GM12892 (cell line): ENCODE results near the gene GLMN.
"Not testable (repeated sequence)": the region's sequence is repeated elsewhere in the genome, so short reads cannot be mapped to it uniquely, and the experiment has no call there.

Experiments used
- DNase-seq: peaks from one replicate; pipeline ENCODE4 v3.0.0; 2011; ENCODE audit not compliant: insufficient read length
- FAIRE-seq: peaks from 2 replicates; lab custom pipeline; 2011; peaks lifted over from hg19 to GRCh38; lab: Jason Lieb, UNC
- POLR2A ChIP-seq: IDR thresholded peaks from 2 replicates; pipeline ENCODE4 v1.6.1; 2011; ENCODE audit warnings: low read depth, low read length, control low read depth
- POLR2AphosphoS5 ChIP-seq: IDR thresholded peaks from 2 replicates; pipeline ENCODE4 v1.6.1; 2011; ENCODE audit warnings: low read depth, low read length, control low read depth
- TAF1 ChIP-seq: IDR thresholded peaks from 2 replicates; pipeline ENCODE4 v1.6.1; 2011; ENCODE audit warnings: low read depth, mild to moderate bottlenecking, control low read depth, low read length, borderline replicate concordance

Gene GLMN

DNA sequence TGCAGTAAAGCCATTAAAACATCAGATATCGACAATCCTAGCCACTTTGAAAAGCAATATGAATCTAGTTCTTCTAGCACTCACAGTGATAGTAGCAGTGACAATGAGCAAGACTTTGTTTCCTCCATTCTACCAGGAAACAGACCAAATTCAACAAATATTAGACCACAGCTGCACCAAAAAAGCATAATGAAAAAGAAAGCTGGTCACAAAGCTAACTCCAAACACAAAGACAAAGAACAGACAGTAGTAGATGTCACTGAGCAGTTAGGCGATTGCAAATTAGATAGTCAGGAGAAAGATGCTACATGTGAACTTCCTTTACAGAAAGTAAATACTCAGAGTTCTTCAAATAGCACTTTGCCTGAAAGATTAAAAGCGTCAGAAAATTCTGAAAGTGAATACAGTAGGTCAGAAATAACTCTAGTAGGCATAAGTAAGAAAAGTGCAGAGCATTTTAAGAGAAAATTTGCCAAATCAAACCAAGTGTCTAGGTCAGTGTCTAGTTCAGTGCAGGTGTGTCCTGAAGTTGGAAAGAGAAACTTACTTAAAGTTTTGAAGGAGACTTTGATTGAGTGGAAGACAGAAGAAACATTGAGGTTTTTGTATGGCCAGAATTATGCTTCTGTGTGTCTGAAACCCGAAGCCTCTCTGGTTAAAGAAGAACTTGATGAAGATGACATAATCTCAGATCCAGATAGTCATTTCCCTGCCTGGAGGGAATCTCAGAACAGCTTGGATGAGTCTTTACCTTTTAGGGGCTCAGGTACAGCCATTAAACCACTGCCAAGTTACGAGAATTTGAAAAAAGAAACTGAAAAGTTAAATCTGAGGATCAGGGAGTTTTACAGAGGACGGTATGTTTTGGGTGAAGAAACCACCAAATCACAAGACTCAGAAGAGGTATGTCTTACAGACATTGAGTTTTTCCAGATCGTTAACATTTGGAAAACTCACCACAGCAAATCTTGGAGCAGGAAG, 25.0 kb upstream of the GLMN start:
- DNase-seq (no peak), FAIRE-seq (no peak)
- TF ChIP-seq POLR2AphosphoS5 (no peak), TAF1 (no peak), POLR2A (no peak)

- FAIRE-seq, result no peak
- TF ChIP-seq TAF1 (no peak), POLR2AphosphoS5 (no peak), POLR2A (no peak)
- DNase-seq, result no peak
Observed at GRCh38 chr1:92317836-92318493, 19.2 kb upstream of the GLMN start.

DNA sequence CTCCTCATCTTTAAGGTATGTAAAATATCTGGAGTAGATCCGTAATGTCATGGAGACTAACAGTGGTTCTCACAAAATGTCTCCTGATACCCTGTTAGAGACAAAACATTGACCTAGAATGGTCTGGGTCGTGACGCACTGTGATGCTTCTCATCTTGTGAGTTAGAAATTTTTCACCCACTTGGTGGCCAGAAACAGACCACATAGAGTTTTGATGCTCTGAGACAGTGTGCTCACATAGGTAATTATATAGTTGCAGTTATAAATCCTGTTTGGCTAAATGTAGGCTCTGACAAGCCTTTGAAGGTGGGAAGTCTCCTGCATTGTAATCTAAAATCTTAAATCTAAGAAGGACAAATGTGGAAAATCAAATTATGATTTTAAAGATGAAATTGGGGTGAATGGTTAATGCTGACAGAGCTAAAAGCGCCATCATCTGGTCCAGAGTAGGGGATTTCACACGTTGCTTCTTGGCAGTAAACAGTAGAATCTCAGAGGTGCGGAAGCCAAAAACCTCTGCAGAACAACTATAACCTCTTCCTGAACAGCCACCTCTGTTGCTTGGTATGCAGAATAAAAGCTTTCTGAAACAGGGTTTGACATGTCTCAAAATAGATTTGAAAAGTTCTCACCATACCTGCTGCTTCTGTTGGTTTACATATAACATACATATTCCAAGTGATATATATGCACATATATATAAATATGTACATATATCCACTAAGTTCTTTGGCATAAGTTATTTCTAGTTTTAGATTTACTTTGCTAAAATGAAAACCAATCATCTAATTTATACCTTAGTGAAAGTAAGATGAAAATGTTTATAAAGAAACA, 17.2 kb upstream of the GLMN start:
- TF ChIP-seq POLR2A (no peak), POLR2AphosphoS5 (no peak), TAF1 (no peak)
- DNase-seq (no peak), FAIRE-seq (no peak)

DNA sequence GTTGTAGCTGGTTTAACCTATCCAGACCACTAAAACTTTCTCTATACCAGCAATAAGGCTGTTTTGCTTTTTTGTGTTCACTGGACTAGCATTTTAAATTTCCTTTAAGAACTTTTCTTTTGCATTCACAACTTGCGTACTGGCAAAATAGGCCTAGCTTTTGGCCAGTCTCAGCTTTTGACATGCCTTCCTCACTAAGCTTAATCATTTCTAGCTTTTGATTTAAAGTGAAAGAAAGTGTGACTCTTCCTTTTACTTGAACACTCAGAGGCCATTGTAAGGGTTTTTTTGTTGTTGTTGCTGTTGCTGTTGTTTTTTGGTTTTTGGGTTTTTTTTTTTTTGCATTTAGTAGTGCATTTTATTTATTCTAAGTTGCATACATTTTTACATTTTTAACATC, 15.2 kb upstream of the GLMN start:
- TF ChIP-seq POLR2A (no peak), TAF1 (no peak), POLR2AphosphoS5 (no peak)
- FAIRE-seq (no peak), DNase-seq (no peak)

GRCh38 chr1:92310185-92310597, 11.4 kb upstream of the GLMN start:
- TF ChIP-seq POLR2A (no peak), TAF1 (no peak), POLR2AphosphoS5 (no peak)
- DNase-seq (no peak), FAIRE-seq (no peak)

GRCh38 chr1:92307980-92308379, 9.2 kb upstream of the GLMN start:
- TF ChIP-seq TAF1 (no peak), POLR2A (no peak), POLR2AphosphoS5 (no peak)
- no peak for DNase-seq
- no peak for FAIRE-seq

DNA sequence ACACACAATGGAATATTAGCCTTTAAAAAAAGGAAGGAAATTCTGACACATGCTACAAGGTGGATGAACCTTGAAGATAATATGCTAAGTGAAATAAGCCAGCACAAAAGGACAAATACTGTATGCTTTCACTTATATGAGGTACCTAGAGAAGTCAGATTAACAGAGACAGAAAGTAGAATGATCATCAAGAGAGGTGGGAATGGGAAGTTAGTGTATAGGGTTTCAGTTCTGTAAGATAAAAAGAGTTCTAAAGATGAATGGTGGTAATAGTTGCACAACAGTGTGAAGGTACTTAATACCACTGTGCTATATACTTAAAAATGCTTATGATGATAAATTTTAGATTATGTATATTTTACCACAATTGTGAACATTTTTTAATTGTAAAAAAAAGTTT, 7.2 kb upstream of the GLMN start:
- no peak for TF ChIP-seq TAF1
- TF ChIP-seq POLR2A, result no peak
- no peak for TF ChIP-seq POLR2AphosphoS5
- DNase-seq (no peak), FAIRE-seq (no peak)

GRCh38 chr1:92301021-92301420, 2.2 kb upstream of the GLMN start:
- no peak for FAIRE-seq
- no peak for TF ChIP-seq POLR2AphosphoS5
- TF ChIP-seq TAF1, result no peak
- no peak for TF ChIP-seq POLR2A
- DNase-seq, result no peak

GRCh38 chr1:92299477-92300150, 827 bp upstream of the GLMN start:
- TF ChIP-seq POLR2A, result no peak
- TF ChIP-seq TAF1, result no peak
- no peak for TF ChIP-seq POLR2AphosphoS5
- no peak for FAIRE-seq
- no peak for DNase-seq

- DNase-seq, result no peak
- no peak for FAIRE-seq
- no peak for TF ChIP-seq TAF1
- no peak for TF ChIP-seq POLR2AphosphoS5
- no peak for TF ChIP-seq POLR2A
Observed at GRCh38 chr1:92298213-92298572, 594 bp downstream of the GLMN start.

GRCh38 chr1:92291372-92291999, 7.3 kb downstream of the GLMN start:
- no peak for DNase-seq
- peak; percentile 51 for FAIRE-seq
- TF ChIP-seq TAF1 (no peak), POLR2AphosphoS5 (no peak), POLR2A (no peak)

DNA sequence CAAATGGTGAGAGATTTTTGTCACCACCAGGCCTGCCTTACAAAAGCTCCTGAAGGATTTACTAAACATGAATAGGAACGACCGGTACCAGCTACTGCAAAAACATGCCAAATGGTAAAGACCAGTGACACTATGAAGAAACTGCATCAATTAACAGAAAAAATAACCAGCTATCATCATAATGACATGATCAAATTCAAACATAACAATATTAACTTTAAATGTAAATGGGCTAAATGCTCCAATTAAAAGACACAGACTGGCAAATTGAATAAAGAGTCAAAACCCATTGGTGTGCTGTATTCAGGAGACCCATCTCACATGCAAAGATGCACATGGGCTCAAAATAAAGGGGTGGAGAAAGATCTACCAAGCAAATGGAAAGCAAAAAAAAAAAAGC, 17.4 kb downstream of the GLMN start:
- not testable (repeated sequence) for DNase-seq, FAIRE-seq

DNA sequence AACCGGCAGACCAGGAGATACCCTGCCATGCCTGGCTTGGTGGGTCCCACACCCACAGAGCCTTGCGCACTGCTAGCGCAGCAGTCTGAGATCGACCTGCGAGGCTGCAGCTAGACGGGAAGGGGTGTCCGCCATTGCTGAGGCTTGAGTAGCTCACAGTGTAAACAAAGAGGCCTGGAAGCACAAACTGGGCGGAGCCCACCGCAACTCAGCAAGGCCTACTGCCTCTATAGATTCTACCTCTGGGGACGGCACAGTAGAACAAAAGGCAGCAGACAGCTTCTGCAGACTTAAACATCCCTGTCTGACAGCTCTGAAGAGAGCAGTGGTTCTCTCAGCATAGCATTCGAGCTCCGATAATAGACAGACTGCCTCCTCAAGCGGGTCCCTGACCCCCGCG, 19.0 kb downstream of the GLMN start:
- FAIRE-seq, DNase-seq: not testable (repeated sequence)
